ENCODE data around the gene VPS52. TPM values are rescaled to one million over a fixed set of nuclear protein-coding genes. Genes with fewer than 3 reads are reported as not detected.

VPS52 gene
- total RNA-seq, 1 experiment from 2014 or later = 47.1 TPM

DNA sequence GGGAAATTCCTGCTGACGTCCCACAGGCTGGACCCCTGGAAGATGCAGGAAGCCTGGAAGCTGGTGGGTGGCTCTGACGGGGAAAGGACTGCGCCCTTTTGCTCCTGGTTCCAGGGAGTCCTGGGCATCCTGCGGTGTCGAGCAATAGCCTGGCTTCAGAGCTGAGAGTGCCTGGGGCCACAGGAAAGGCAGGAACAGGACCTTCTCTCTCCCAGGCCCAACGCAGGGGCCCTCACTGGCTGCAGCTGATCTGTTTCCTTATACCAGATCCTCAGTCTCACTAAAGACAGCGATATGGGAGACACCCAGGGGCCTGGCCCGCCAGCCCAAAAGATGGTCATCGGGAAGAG lies 6.7 kb upstream of the VPS52 start:
- no peaks in the 10 kb centered on the region for H4K20me1 ChIP-seq (ENCODE audit: control insufficient read depth, insufficient read depth, insufficient read length)
- H3K23ac ChIP-seq (ENCODE audit: insufficient read length, low read depth, low read length) = no peak overlapping the region
- Mint-ChIP-seq H3K27ac (peak overlapping the region in 2 of 3 experiments; percentile 24 to 74; a peak in 1 of 7 replicates), H3K4me3 (peak overlapping the region in 1 of 2 experiments; percentile 92; a peak in 3 of 5 replicates), H3K9me3 (no peaks in the 10 kb centered on the region), H3K4me1 (peaks cover 37 to 42% of the 10 kb centered on the region in 2 experiments), H3K27me3 (ENCODE audit: low read depth) (no peaks in the 10 kb centered on the region), H3K36me3 (ENCODE audit: insufficient read depth in 1 of 3, low read depth in 3 of 3) (peaks cover 30 to 79% (median 56%) of the 10 kb centered on the region in 3 experiments)
- H3K56ac ChIP-seq (ENCODE audit: insufficient read length, low read depth, low read length) = no peak overlapping the region
- DNase-seq = no peak
- no CpG with 5 or more reads among the region's 9 CpGs for WGBS (ENCODE audit: extremely low coverage, insufficient read length, low lambda C conversion rate)
- no peak overlapping the region for H3T11ph ChIP-seq (ENCODE audit: low read length)
- H3K9ac ChIP-seq (ENCODE audit: extremely low read depth, insufficient read length, low read length) = no peak overlapping the region
- no peak overlapping the region for H3K4ac ChIP-seq (ENCODE audit: low read depth, low read length)
- H2BK20ac ChIP-seq (ENCODE audit: low read depth, low read length, poor library complexity, severe bottlenecking) = no peak overlapping the region
- H2BK15ac ChIP-seq (ENCODE audit: low read depth, low read length) = no peak overlapping the region
- no peak overlapping the region for H3K14ac ChIP-seq (ENCODE audit: insufficient read depth, low read length)
- no peak overlapping the region for H2BK5ac ChIP-seq (ENCODE audit: insufficient read length, low read length)
- H4K5ac ChIP-seq (ENCODE audit: insufficient read length, low read depth, low read length) = no peak overlapping the region
- no peak overlapping the region for H2BK120ac ChIP-seq (ENCODE audit: low read depth, low read length, poor library complexity, severe bottlenecking)
- H2AFZ ChIP-seq (ENCODE audit: low read length) = no peak overlapping the region
- TF ChIP-seq, protein P1, sequence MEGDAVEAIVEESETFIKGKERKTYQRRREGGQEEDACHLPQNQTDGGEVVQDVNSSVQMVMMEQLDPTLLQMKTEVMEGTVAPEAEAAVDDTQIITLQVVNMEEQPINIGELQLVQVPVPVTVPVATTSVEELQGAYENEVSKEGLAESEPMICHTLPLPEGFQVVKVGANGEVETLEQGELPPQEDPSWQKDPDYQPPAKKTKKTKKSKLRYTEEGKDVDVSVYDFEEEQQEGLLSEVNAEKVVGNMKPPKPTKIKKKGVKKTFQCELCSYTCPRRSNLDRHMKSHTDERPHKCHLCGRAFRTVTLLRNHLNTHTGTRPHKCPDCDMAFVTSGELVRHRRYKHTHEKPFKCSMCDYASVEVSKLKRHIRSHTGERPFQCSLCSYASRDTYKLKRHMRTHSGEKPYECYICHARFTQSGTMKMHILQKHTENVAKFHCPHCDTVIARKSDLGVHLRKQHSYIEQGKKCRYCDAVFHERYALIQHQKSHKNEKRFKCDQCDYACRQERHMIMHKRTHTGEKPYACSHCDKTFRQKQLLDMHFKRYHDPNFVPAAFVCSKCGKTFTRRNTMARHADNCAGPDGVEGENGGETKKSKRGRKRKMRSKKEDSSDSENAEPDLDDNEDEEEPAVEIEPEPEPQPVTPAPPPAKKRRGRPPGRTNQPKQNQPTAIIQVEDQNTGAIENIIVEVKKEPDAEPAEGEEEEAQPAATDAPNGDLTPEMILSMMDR (conservative IDR thresholded peaks at IDR 0.05) = no peak
- no peaks in the 10 kb centered on the region for H3K9me3 ChIP-seq (ENCODE audit: control insufficient read depth, low read depth, low read length)
- H3K27me3 ChIP-seq (ENCODE audit: insufficient read depth, low read length) = no peaks in the 10 kb centered on the region
- peaks cover 9% of the 10 kb centered on the region; the same call in 1 of the 2 replicates for H3K79me2 ChIP-seq (ENCODE audit: insufficient read depth, low read length)
- peaks cover 9% of the 10 kb centered on the region for H3K23me2 ChIP-seq (ENCODE audit: insufficient read length, low read depth, low read length, poor library complexity, severe bottlenecking)
- peak overlapping the region; percentile 85 for H3K4me2 ChIP-seq (ENCODE audit: insufficient read depth, insufficient read length, low read length)
- no peak overlapping the region for H2BK12ac ChIP-seq (ENCODE audit: insufficient read length, low read depth, low read length)
- no peak overlapping the region for H4K91ac ChIP-seq (ENCODE audit: insufficient read length, low read depth, low read length)
- no peaks in the 10 kb centered on the region for H3K79me1 ChIP-seq (ENCODE audit: insufficient read depth, low read depth, low read length, poor library complexity, severe bottlenecking)
- no peak overlapping the region for H3K27ac ChIP-seq (ENCODE audit: insufficient read length, low read depth, low read length)
- no peaks in the 10 kb centered on the region; the same call in 1 of the 2 replicates for H3K4me1 ChIP-seq (ENCODE audit: insufficient read depth, low read length)
- no peak overlapping the region for H3K18ac ChIP-seq (ENCODE audit: insufficient read length, low read depth, low read length)
- no peak overlapping the region for H4K8ac ChIP-seq (replicated peaks; ENCODE audit: insufficient read length, low read depth, low read length)
- no peak overlapping the region for H2AK5ac ChIP-seq (ENCODE audit: insufficient read length, low read length)
